ENCODE results near the gene ANK2. TPM values are rescaled to one million over a fixed set of nuclear protein-coding genes. Genes with fewer than 3 reads are reported as not detected.
A peak's percentile ranks its signal among the peaks of the same experiment; 100 is the strongest.

ANK2 gene
- polyA plus RNA-seq, 1 experiment = 1.3 TPM

DNA sequence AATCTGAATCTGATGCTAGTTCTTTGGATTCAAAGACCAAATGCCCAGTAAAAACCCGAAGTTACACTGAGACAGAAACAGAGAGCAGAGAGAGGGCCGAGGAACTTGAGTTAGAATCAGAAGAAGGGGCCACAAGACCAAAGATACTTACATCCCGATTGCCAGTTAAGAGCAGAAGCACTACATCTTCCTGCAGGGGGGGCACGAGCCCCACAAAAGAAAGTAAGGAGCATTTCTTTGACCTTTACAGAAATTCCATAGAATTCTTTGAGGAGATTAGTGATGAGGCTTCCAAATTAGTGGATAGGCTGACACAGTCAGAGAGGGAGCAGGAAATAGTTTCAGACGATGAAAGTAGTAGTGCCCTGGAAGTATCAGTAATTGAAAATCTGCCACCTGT is 309.3 kb downstream of the ANK2 start:
- DNase-seq (ENCODE audit: low read depth, low spot score) = no peak
- CTCF ChIA-PET = no interaction called here
- POLR2A ChIA-PET = no interaction called here
- H3K4me3 ChIP-seq (ENCODE audit: low read depth, low read length) = no peak overlapping the region
- H3K9me3 ChIP-seq (ENCODE audit: control insufficient read depth, insufficient read depth, low read length) = peaks cover 6% of the 10 kb centered on the region; the same call in 1 of the 2 replicates
- TF ChIP-seq, protein P1, sequence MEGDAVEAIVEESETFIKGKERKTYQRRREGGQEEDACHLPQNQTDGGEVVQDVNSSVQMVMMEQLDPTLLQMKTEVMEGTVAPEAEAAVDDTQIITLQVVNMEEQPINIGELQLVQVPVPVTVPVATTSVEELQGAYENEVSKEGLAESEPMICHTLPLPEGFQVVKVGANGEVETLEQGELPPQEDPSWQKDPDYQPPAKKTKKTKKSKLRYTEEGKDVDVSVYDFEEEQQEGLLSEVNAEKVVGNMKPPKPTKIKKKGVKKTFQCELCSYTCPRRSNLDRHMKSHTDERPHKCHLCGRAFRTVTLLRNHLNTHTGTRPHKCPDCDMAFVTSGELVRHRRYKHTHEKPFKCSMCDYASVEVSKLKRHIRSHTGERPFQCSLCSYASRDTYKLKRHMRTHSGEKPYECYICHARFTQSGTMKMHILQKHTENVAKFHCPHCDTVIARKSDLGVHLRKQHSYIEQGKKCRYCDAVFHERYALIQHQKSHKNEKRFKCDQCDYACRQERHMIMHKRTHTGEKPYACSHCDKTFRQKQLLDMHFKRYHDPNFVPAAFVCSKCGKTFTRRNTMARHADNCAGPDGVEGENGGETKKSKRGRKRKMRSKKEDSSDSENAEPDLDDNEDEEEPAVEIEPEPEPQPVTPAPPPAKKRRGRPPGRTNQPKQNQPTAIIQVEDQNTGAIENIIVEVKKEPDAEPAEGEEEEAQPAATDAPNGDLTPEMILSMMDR (IDR thresholded peaks at IDR 0.05; ENCODE audit: low read depth, low read length) = no peak
- no peaks in the 10 kb centered on the region for H3K27me3 ChIP-seq (ENCODE audit: control insufficient read depth, insufficient read depth, low read length)
- no peak overlapping the region for H3K27ac ChIP-seq (ENCODE audit: low read depth, low read length)

DNA sequence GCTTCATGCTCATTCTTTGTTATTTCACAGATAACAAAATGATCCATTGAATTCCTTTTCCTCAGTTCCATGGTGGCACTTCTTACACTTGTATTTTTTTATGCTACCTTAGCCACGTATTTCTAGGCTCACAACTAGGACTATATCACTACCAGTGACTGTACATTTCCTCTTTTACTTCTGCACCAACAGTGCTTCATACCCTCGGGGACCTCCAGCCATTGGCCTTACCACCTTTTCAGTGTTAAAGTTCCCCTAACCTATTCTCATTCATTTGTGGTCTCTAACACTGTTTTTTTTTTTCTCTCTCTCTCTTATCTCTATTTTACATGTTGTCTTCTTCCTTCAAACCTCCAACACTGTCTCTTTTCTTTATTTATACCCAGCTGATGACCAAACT is 315.9 kb downstream of the ANK2 start:
- TF ChIP-seq, protein P1 (IDR thresholded peaks at IDR 0.05; ENCODE audit: low read depth, low read length) = no peak
- Histone ChIP-seq H3K27me3 (ENCODE audit: control insufficient read depth, insufficient read depth, low read length) (no peaks in the 10 kb centered on the region), H3K4me3 (ENCODE audit: low read depth, low read length) (no peak overlapping the region), H3K9me3 (ENCODE audit: control insufficient read depth, insufficient read depth, low read length) (no peaks in the 10 kb centered on the region), H3K27ac (ENCODE audit: low read depth, low read length) (no peak overlapping the region)
- POLR2A ChIA-PET = no interaction called here
- DNase-seq (ENCODE audit: low read depth, low spot score) = no peak
- CTCF ChIA-PET = no interaction called here

DNA sequence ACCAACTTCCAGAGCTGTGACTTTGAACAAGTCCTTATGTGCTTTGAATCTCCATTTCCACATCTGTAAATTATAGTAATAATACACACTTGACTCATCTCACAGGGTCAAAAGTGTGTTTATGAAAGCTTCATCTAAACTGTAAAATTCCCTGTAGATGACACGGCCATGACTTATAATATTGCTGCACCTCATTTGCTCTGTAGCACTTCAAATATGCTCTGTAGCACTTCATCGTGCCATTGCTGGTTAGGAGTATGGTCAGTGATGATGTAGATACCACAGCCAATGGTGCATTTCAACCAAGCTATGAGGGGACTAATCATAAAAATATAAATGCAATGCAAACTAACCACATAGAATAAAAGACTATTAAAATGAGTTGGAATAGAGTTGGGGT is 318.6 kb downstream of the ANK2 start:
- POLR2A ChIA-PET = interaction anchor here (1.3 kb wide), 1 partner anchor 12 kb away, joined by 4 read pairs; no protein-coding TSS in a partner anchor
- CTCF ChIA-PET = interaction anchor here (1.9 kb wide), 1 partner anchor 11 kb away, joined by 6 read pairs; no protein-coding TSS in a partner anchor
- Histone ChIP-seq H3K4me3 (ENCODE audit: low read depth, low read length) (no peak overlapping the region), H3K9me3 (ENCODE audit: control insufficient read depth, insufficient read depth, low read length) (no peaks in the 10 kb centered on the region), H3K27ac (ENCODE audit: low read depth, low read length) (no peak overlapping the region), H3K27me3 (ENCODE audit: control insufficient read depth, insufficient read depth, low read length) (no peaks in the 10 kb centered on the region)
- TF ChIP-seq, protein P1 (IDR thresholded peaks at IDR 0.05; ENCODE audit: low read depth, low read length) = no peak
- peak; percentile 72 for DNase-seq (ENCODE audit: low read depth, low spot score)

DNA sequence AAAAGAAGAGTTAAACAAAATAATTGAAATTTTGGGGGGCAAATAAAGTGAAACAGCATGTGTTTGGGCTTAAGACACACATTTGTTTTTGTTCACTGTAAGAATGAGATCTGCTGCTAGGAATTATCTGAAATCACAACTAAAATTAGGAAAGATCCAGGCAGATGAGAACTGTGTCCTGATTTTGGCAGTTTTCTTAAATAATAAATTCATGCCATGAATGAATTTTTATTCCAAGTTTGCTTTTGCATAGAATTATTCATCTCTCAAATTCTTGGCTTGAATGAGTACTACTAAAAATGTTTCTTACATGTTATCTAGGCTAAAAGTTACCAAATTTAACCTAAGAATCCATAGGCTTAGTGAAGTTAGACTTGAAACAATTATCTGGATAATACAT is 321.7 kb downstream of the ANK2 start:
- Histone ChIP-seq H3K27me3 (ENCODE audit: control insufficient read depth, insufficient read depth, low read length) (no peaks in the 10 kb centered on the region), H3K27ac (ENCODE audit: low read depth, low read length) (no peak overlapping the region), H3K9me3 (ENCODE audit: control insufficient read depth, insufficient read depth, low read length) (no peaks in the 10 kb centered on the region), H3K4me3 (ENCODE audit: low read depth, low read length) (no peak overlapping the region)
- ChIA-PET CTCF (interaction anchor here (0.6 kb wide), 1 partner anchor 1188 kb away, joined by 3 read pairs; no protein-coding TSS in a partner anchor), POLR2A (no interaction called here)
- TF ChIP-seq, protein P1 (IDR thresholded peaks at IDR 0.05; ENCODE audit: low read depth, low read length) = no peak
- no peak for DNase-seq (ENCODE audit: low read depth, low spot score)

DNA sequence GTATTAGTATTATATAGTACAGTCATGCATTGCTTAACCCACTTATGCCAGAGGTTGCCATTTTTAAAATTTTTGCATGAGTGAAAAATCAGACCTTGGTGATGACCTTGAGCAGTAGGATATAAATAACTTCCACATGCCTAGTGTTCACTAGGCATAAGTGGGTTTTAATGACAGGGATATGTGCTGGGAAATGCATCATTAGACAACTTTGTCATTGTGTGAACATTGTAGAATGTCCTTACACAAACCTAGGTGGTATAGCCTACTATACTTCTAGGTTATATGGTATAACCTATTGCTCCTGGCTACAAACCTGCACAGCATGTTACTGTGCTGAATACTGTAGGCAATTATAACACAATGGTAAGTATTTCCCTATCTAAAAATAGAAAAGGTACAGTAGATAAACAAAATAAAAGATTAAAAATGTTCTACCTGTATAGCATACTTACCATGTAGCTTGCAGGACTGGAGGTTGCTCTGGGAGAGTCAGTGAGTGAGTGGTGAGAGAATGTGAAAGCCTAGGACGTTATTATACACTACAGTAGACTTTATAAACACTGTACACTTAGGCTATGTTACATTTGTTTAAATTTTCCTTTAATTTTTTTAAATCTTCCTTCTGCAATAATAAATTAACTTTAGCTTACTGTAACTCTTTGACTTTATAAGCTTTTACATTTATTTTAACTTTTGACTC is 326.7 kb downstream of the ANK2 start:
- Histone ChIP-seq H3K9me3 (ENCODE audit: control insufficient read depth, insufficient read depth, low read length) (no peaks in the 10 kb centered on the region), H3K27ac (ENCODE audit: low read depth, low read length) (no peak overlapping the region), H3K27me3 (ENCODE audit: control insufficient read depth, insufficient read depth, low read length) (no peaks in the 10 kb centered on the region), H3K4me3 (ENCODE audit: low read depth, low read length) (no peak overlapping the region)
- ChIA-PET POLR2A (no interaction called here), CTCF (no interaction called here)
- TF ChIP-seq, protein P1 (IDR thresholded peaks at IDR 0.05; ENCODE audit: low read depth, low read length) = no peak
- no peak for DNase-seq (ENCODE audit: low read depth, low spot score)

Measured in AG04450 (cell line).